ENCODE results near the gene PIM2. TPM values are rescaled to one million over a fixed set of nuclear protein-coding genes. Genes with fewer than 3 reads are reported as not detected.
A peak's percentile ranks its signal among the peaks of the same experiment; 100 is the strongest.

Gene PIM2
- total and polyA plus RNA-seq, 4 donors = 4.5 to 28.3 (median 6.9) TPM

- Histone ChIP-seq H3K27ac (ENCODE audit: low read depth in 1 of 2, low read length in 2 of 2) (peak overlapping the region; percentile 97 to 98), H3K4me1 (ENCODE audit: control insufficient read depth in 4 of 4, insufficient read depth in 4 of 4, low read length in 3 of 4) (peaks cover 6 to 13% (median 10%) of the 10 kb centered on the region in 4 donors), H3K36me3 (ENCODE audit: control insufficient read depth in 4 of 4, insufficient read depth in 3 of 4, low read depth in 1 of 4, low read length in 3 of 4) (peaks cover 0 to 16% (median 3%) of the 10 kb centered on the region in 4 donors), H3K4me3 (ENCODE audit: low read depth in 1 of 3, low read length in 3 of 3) (peak overlapping the region; percentile 61 to 85 (median 85)), H3K27me3 (ENCODE audit: control insufficient read depth in 4 of 4, insufficient read depth in 4 of 4, low read length in 3 of 4) (no peaks in the 10 kb centered on the region), H3K9me3 (ENCODE audit: control insufficient read depth in 4 of 4, low read length in 3 of 4) (no peaks in the 10 kb centered on the region), H3K9ac (ENCODE audit: low read depth in 1 of 2, low read length in 2 of 2) (peak overlapping the region; percentile 78 to 92)
- WGBS = under 1% methylated on average over 38 of the region's 38 CpGs
- peak; percentile 74 for DNase-seq (ENCODE audit: low spot score)
- TF ChIP-seq TAF1 (conservative IDR thresholded peaks at IDR 0.05) (no peak), YY1 (IDR thresholded peaks at IDR 0.05) (no peak), RAD21 (IDR thresholded peaks at IDR 0.05) (peak in 1 of 2 donors; percentile 4), SP1 (IDR thresholded peaks at IDR 0.05) (no peak), RXRA (IDR thresholded peaks at IDR 0.05) (no peak), FOXA2 (IDR thresholded peaks at IDR 0.05) (no peak), HNF4G (IDR thresholded peaks at IDR 0.05) (no peak), NR2F2 (IDR thresholded peaks at IDR 0.05) (no peak), EGR1 (IDR thresholded peaks at IDR 0.05; ENCODE audit: low read depth in 2 of 2) (no peak), GABPA (IDR thresholded peaks at IDR 0.05 in 1 of 2, conservative IDR thresholded peaks at IDR 0.05 in 1 of 2) (peak in 1 of 2 donors; percentile 58)
Observed at GRCh38 chrX:48897157-48897624, 21.6 kb downstream of the PIM2 start.

DNA sequence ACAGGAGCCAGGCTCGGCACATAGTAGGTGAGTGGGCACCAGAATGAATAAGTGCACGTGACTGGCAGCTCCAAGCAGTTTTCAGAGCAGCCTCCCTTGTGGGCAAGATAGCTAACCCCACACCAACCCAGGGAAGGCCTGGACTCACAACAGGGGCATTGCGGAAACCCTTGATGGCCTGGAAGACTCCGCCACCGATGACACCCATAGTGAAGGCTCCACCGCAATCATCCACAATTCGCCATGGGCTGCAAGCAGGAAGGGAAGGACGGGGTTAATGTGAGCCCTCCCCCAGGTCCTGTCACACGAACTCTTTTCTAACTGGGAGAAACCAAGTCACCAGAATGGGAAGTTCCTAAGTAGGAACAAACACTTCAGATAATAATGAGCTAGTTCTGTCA lies 22.2 kb downstream of the PIM2 start:
- Histone ChIP-seq H3K27me3 (ENCODE audit: control insufficient read depth in 4 of 4, insufficient read depth in 4 of 4, low read length in 3 of 4) (no peaks in the 10 kb centered on the region), H3K36me3 (ENCODE audit: control insufficient read depth in 4 of 4, insufficient read depth in 3 of 4, low read depth in 1 of 4, low read length in 3 of 4) (peaks cover 0 to 10% (median 1%) of the 10 kb centered on the region in 4 donors), H3K4me3 (ENCODE audit: low read depth in 1 of 3, low read length in 3 of 3) (peak overlapping the region; percentile 61 to 85 (median 85)), H3K9me3 (ENCODE audit: control insufficient read depth in 4 of 4, low read length in 3 of 4) (no peaks in the 10 kb centered on the region), H3K27ac (ENCODE audit: low read depth in 1 of 2, low read length in 2 of 2) (peak overlapping the region; percentile 97 to 98), H3K4me1 (ENCODE audit: control insufficient read depth in 4 of 4, insufficient read depth in 4 of 4, low read length in 3 of 4) (peaks cover 10 to 17% (median 13%) of the 10 kb centered on the region in 4 donors), H3K9ac (ENCODE audit: low read depth in 1 of 2, low read length in 2 of 2) (peak overlapping the region; percentile 72 to 78)
- DNase-seq (ENCODE audit: low spot score) = no peak
- TF ChIP-seq RAD21 (IDR thresholded peaks at IDR 0.05) (no peak), FOXA1 (IDR thresholded peaks at IDR 0.05) (no peak), ZBTB33 (IDR thresholded peaks at IDR 0.05) (no peak)
- 47% methylated on average over 9 of the region's 9 CpGs for WGBS

DNA sequence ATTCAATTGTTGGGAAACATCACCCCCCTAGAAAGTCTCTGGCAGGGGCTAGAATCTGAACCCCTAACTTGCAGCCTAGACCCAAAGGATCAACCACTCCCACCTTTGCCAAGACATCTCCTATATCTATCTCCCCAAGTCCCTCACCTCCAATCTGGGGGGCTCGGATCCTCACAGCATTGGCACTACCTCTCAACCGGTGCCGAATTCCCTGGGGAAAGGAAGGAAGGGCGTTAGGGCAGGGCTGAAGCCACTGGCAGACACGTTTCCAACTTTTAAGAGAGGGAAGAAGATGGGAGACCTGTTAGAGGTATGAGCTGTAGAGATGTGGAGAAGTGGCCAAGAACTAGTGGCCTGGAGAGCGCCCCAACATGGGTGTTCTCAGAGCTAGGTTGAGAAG lies 23.9 kb downstream of the PIM2 start:
- no peaks in the 10 kb centered on the region for H3K27me3 ChIP-seq (ENCODE audit: control insufficient read depth in 4 of 4, insufficient read depth in 4 of 4, low read length in 3 of 4)
- DNase-seq (ENCODE audit: low spot score) = no peak
- H3K9me3 ChIP-seq (ENCODE audit: control insufficient read depth in 4 of 4, low read length in 3 of 4) = no peaks in the 10 kb centered on the region
- TF ChIP-seq REST (IDR thresholded peaks at IDR 0.05) (no peak), HNF4A (conservative IDR thresholded peaks at IDR 0.05) (no peak), NR2F2 (IDR thresholded peaks at IDR 0.05) (no peak), EGR1 (IDR thresholded peaks at IDR 0.05; ENCODE audit: low read depth in 2 of 2) (no peak), RAD21 (IDR thresholded peaks at IDR 0.05) (no peak), ZBTB33 (IDR thresholded peaks at IDR 0.05) (no peak), FOXA1 (IDR thresholded peaks at IDR 0.05) (no peak), GABPA (IDR thresholded peaks at IDR 0.05 in 1 of 2, conservative IDR thresholded peaks at IDR 0.05 in 1 of 2) (no peak), MAX (IDR thresholded peaks at IDR 0.05) (no peak), TAF1 (conservative IDR thresholded peaks at IDR 0.05) (no peak), YY1 (IDR thresholded peaks at IDR 0.05) (no peak), RXRA (IDR thresholded peaks at IDR 0.05) (no peak), HNF4G (IDR thresholded peaks at IDR 0.05) (no peak), FOXA2 (IDR thresholded peaks at IDR 0.05) (no peak), SP1 (IDR thresholded peaks at IDR 0.05) (no peak)
- no peak overlapping the region for H3K4me3 ChIP-seq (ENCODE audit: low read depth in 1 of 3, low read length in 3 of 3)
- peaks cover 10 to 21% (median 14%) of the 10 kb centered on the region in 4 donors for H3K4me1 ChIP-seq (ENCODE audit: control insufficient read depth in 4 of 4, insufficient read depth in 4 of 4, low read length in 3 of 4)
- WGBS = 90% methylated on average over 6 of the region's 6 CpGs
- peaks cover 0 to 6% (median 0%) of the 10 kb centered on the region in 4 donors for H3K36me3 ChIP-seq (ENCODE audit: control insufficient read depth in 4 of 4, insufficient read depth in 3 of 4, low read depth in 1 of 4, low read length in 3 of 4)
- H3K27ac ChIP-seq (ENCODE audit: low read depth in 1 of 2, low read length in 2 of 2) = no peak overlapping the region
- no peak overlapping the region for H3K9ac ChIP-seq (ENCODE audit: low read depth in 1 of 2, low read length in 2 of 2)

All from liver (tissue), 9 donors.